Measurements from ENCODE around the gene ATP4B.

DNA sequence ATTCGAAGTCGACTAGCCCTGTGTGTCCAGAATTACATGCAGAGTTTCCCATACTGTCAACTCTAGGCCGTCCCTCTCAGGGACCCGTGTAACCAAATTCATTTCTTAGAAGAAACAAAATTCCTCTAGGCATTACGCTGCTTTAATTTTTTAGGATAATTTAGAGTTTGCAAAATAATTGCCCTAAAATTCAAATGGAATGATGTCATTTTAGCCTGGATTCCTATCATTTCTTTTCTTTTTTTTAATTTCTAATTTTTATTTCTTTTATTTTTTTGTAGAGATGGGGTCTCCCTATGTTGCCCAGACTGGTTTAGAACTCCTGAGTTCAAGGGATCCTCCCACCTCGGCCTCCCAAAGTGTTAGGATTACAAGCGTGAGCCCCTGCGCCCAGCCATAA lies 1.3 kb upstream of the ATP4B start:
- no peak for TF ChIP-seq POLR2A (IDR thresholded peaks at IDR 0.05; ENCODE audit: low read length)
- TF ChIP-seq GATA1 (IDR thresholded peaks at IDR 0.05; ENCODE audit: low read depth, low read length) = no peak
